ENCODE measurements around the gene CDH11.
A peak's percentile ranks its signal among the peaks of the same experiment; 100 is the strongest.

The CDH11 gene

GRCh38 chr16:64977206-64977920 lies 144.5 kb downstream of the CDH11 start:
- DNase-seq (ENCODE audit: low read depth), result no peak

DNA sequence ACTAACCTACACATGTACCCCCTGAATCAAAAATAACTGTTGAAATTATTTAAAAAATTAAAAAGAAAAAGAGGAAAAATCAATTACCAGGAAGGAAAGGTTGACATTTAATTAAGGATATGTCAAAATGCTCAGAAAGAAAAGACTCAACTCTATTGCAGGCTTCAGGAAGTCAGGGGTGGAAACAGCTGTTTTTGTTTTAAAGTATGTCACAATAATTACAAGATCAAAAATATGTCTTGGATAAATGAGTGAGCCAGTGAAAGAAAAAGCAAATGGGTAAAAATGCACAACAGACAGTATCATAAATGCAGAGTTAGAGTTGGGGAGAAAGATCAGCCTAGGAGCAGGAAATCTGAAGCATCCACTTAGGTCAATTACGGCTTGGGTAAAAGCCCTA lies 146.0 kb downstream of the CDH11 start:
- DNase-seq (ENCODE audit: low read depth), result no peak

DNA sequence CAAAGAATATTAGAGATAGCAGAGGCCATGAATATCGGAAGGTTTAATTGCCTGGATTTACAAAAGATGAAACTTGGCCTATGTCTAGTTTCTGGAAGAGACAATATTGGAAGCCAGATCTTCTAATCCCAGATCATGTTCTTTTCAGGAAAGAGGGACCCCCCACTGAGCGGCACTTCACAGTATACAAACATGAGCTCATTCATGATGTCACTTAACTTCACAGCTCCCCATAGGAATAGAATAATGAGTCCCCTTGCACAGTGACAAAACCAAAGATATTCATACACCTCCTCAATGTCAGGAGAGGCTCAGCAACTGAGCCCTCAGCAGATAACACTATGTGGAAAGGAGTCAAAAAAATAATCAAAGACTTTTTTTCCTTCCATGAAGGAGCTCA lies 147.5 kb downstream of the CDH11 start:
- no peak for DNase-seq (ENCODE audit: low read depth)

GRCh38 chr16:64973171-64973570 lies 148.7 kb downstream of the CDH11 start:
- no peak for DNase-seq (ENCODE audit: low read depth)

GRCh38 chr16:64971171-64971570 lies 150.7 kb downstream of the CDH11 start:
- DNase-seq (ENCODE audit: low read depth), result no peak

- DNase-seq (ENCODE audit: low read depth), result no peak
Observed at GRCh38 chr16:64969221-64969620, 152.6 kb downstream of the CDH11 start.

DNA sequence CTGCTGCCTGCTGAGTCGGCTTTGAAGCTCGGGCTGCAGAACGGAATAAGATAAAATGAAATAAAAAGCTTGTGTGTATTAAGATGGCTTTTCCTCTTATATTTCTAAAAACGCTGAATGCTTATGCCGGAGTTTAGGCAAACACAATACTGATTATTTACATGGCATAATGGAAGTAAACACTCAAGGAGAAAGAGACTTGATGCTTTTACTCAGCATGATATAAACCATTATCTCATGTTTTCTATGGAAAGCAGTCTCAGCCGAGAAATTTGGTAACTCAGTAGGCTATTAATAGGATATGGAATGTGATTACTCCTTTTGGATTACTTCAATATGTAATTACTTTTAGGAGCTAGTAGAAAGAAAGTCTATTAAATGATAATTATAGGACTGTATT lies 153.3 kb downstream of the CDH11 start:
- no peak for DNase-seq (ENCODE audit: low read depth)

GRCh38 chr16:64964126-64964540 lies 157.7 kb downstream of the CDH11 start:
- DNase-seq (ENCODE audit: low read depth), result no peak

DNA sequence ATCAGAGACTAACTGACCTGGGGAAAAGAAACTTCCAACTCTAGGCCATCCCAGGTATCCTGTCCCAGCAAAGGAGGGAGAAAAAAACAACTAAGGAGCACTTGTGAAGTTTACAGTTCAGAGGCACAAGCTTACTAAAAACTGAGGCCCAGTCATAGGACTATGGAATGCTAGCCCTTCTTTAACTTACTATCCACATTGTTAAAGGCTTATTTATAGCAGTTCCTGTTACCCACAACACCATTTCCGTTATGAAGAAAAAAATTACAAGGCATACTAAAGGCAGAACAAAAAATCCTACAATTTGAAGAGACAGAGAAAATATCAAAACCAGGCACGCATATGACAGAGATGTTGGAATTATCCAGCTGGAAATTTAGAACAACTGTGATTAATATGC lies 159.1 kb downstream of the CDH11 start:
- DNase-seq (ENCODE audit: low read depth), result no peak

DNA sequence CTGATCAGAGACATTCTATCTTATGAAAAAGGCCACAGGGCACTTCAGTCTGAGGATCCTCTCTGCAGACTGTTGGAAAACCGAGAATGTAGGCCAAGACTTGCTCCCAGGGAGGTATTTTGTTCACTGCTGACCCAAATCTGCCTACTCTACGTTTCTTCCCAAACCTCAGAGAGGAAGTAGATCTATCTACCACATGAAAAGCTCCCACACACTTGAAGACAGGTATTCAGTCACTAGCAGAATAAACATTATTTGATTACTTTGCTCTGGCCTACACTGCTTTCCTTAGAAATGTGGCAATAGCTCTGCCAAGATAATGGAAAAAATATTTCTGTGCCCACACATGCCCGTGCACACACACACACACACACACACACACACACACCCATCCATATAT lies 164.6 kb downstream of the CDH11 start:
- no peak for DNase-seq (ENCODE audit: low read depth)

GRCh38 chr16:64952177-64952576 lies 169.7 kb downstream of the CDH11 start:
- DNase-seq (ENCODE audit: low read depth), result peak; percentile 82

- DNase-seq (ENCODE audit: low read depth), result no peak
Observed at GRCh38 chr16:64951193-64951592, 170.7 kb downstream of the CDH11 start.

GRCh38 chr16:64950731-64951130 lies 171.1 kb downstream of the CDH11 start:
- DNase-seq (ENCODE audit: low read depth), result no peak

DNA sequence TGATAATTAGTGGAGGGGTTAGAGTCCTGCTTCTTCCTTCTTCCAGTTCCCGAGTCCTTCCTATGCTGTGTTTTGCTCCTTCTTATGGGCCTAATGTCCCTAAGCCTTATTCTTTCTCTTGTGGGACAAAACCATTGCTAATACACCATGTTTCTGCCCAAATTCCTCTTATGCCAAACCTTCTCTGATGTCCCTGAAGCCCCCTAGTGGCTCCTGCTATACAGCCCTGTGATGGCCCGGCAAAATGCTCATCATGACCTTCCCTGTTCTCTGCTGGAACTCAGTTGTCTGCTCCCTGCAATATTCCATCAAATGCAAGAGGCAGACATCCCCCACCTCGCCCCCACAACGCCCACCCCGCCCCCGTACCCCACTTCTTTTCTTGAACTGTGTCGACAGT lies 171.6 kb downstream of the CDH11 start:
- no peak for DNase-seq (ENCODE audit: low read depth)

DNA sequence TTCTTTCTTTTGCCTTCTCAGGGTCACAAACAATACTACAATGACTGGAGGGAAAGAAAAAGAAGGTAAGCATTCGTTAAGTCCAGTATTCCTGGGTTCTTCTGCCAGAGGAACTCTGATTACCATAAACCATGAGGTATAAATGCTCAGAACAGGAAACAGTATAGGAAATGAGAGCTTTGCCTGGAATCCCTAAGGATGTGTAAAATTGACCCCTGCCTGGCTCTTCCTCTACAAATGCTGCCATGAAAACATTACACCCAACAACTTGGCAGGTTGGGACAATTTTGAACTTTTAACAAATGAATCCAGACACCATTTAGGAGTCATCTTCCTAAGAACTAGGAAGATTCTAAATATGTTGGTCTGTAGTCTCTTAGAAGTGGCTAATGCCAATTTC lies 173.8 kb downstream of the CDH11 start:
- DNase-seq (ENCODE audit: low read depth), result no peak

GRCh38 chr16:64947651-64948050 lies 174.2 kb downstream of the CDH11 start:
- DNase-seq (ENCODE audit: low read depth), result no peak

DNA sequence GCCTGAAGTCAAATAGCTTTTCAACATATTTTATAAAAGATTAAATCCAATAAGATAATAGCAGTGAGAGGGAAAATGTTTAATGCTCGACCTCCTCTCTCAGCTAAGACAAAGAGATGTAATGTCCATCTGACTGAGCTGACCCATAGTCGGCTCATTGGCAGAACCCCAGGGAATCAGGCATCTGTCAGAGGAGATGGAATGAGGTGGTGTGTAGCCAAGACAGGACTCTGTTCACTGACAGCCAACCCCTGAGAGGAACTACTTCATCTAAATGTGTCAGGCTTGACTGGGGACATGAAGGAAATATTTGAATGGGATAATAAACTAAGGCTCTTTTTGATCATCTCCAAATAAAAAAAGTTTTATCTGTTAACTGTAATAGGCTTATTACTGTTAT lies 188.0 kb downstream of the CDH11 start:
- no peak for DNase-seq (ENCODE audit: low read depth)

GRCh38 chr16:64926476-64926875 lies 195.4 kb downstream of the CDH11 start:
- DNase-seq (ENCODE audit: low read depth), result no peak

- DNase-seq (ENCODE audit: low read depth), result no peak
Observed at GRCh38 chr16:64925166-64925565, 196.7 kb downstream of the CDH11 start.

DNA sequence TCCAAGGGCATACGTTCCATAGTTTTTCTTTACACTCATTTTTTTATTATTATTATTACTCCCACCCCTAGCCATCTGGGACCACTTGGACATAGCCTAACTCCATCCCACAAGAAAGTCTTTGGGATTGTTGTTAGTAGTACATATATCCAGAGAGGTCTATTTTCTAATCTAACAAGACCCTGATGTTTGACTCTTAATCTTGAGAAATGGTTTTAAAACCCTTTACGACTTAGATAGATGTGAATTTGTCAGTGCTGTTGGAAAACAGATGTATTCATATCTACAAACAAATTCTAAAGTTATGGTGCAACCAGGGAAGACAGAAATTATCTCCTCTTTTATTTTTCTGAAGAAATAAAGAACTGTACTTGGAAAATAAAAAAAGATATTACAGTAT lies 197.8 kb downstream of the CDH11 start:
- DNase-seq (ENCODE audit: low read depth), result no peak

- no peak for DNase-seq (ENCODE audit: low read depth)
Observed at GRCh38 chr16:64919929-64920607, 201.8 kb downstream of the CDH11 start.

DNA sequence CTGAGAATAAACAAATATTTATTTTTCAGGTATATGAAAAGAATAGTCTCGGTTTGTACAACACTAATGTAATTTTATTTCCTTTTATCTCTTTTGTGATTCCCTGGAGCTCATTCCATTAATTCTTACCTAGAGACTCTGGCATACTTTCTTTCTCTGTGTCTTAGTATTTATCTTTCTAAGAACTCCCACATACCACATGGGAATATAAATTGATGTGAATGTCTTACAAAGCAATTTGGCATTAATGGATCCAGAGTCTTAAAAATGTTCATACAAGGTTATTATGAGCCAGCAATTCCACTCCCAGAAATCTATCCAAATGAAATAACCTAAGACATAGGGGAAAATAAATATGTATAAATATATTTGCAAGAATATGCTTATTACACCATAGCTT lies 202.7 kb downstream of the CDH11 start:
- no peak for DNase-seq (ENCODE audit: low read depth)

DNA sequence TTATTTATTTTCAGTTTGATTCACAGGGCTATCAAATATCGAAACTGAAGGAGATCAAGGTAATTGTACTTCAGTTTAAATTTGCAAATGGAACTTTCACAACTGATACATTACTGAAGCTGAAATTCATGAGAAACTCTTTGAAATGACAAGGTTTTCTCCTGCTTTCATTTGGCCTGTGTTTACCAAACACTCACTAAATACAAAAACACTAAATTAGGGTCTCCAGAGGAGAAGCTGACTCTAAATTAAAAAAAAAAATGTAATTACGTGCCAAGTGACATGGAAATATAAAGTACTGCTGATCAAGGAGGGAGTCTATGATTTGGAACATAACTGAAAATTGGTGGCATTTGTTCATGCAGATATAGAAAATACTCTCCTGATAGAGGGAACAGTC lies 205.8 kb downstream of the CDH11 start:
- DNase-seq (ENCODE audit: low read depth), result no peak

- DNase-seq (ENCODE audit: low read depth), result peak; percentile 89
Observed at GRCh38 chr16:64910356-64910755, 211.5 kb downstream of the CDH11 start.
